Progenitor cell of endocrine pancreas (in vitro differentiated cells): Measurements from ENCODE around the gene STON1. TPM values are rescaled to one million over a fixed set of nuclear protein-coding genes. Genes with fewer than 3 reads are reported as not detected.
A peak's percentile ranks its signal among the peaks of the same experiment; 100 is the strongest.

Experiments
- DNase-seq: peaks from one replicate; pipeline ENCODE4 v3.0.0; 2021; ENCODE audit warnings: low spot score; ENCODE audit not compliant: unreplicated experiment
- H3K27ac Mint-ChIP-seq: 2 replicates; pipeline ENCODE4 v1.8.0; 2021; ENCODE audit warnings: mild to moderate bottlenecking, moderate library complexity, mixed read lengths
- H3K27me3 Mint-ChIP-seq: 2 replicates; pipeline ENCODE4 v1.8.0; 2021; ENCODE audit warnings: mixed read lengths
- H3K36me3 Mint-ChIP-seq: 2 replicates; pipeline ENCODE4 v1.8.0; 2022; ENCODE audit warnings: mixed read lengths; ENCODE audit not compliant: insufficient read depth
- H3K4me1 Mint-ChIP-seq: 2 replicates; pipeline ENCODE4 v1.8.0; 2021; ENCODE audit warnings: low read depth, mixed read lengths
- H3K4me3 Mint-ChIP-seq: 2 replicates; pipeline ENCODE4 v1.8.0; 2021; ENCODE audit warnings: low read depth, mild to moderate bottlenecking, moderate library complexity, mixed read lengths
- H3K9me3 Mint-ChIP-seq: 2 replicates; pipeline ENCODE4 v1.8.0; 2021; ENCODE audit warnings: low read depth, mixed read lengths
- CTCF ChIP-seq: fragments of 200-600 bp; sonication (generic); IDR thresholded peaks from one replicate; pipeline ENCODE4 v1.5.0; 2021; ENCODE audit warnings: antibody characterized with exemption, mild to moderate bottlenecking; ENCODE audit not compliant: unreplicated experiment
- total RNA-seq: library from RNA; stranded (reverse); gene quantifications from 2 replicates; pipeline ENCODE4 v1.2.1, GENCODE V29; 2021

Gene STON1
- total RNA-seq, 1 donor from 2014 or later, result 8.6 TPM

- H3K9me3 Mint-ChIP-seq, result no peaks in the 10 kb centered on the region
- no peaks in the 10 kb centered on the region for H3K27me3 Mint-ChIP-seq
- no peak overlapping the region for H3K4me3 Mint-ChIP-seq
- peak overlapping the region; percentile 74 for H3K27ac Mint-ChIP-seq
- no peak for TF ChIP-seq CTCF
- no peak for DNase-seq
- no peaks in the 10 kb centered on the region for H3K36me3 Mint-ChIP-seq
- peaks cover 1% of the 10 kb centered on the region for H3K4me1 Mint-ChIP-seq
These were observed 30.7 kb downstream of the STON1 start for GRCh38 chr2:48560546-48561209.

- H3K36me3 Mint-ChIP-seq, result no peaks in the 10 kb centered on the region
- no peaks in the 10 kb centered on the region for H3K27me3 Mint-ChIP-seq
- no peak overlapping the region for H3K4me3 Mint-ChIP-seq
- DNase-seq, result no peak
- H3K4me1 Mint-ChIP-seq, result peaks cover 6% of the 10 kb centered on the region
- H3K27ac Mint-ChIP-seq, result no peak overlapping the region
- no peaks in the 10 kb centered on the region for H3K9me3 Mint-ChIP-seq
- no peak for TF ChIP-seq CTCF
These were observed 32.3 kb downstream of the STON1 start for GRCh38 chr2:48562281-48562680.

GRCh38 chr2:48566592-48567310 lies 36.8 kb downstream of the STON1 start:
- no peaks in the 10 kb centered on the region for H3K36me3 Mint-ChIP-seq
- H3K27ac Mint-ChIP-seq, result peak overlapping the region; percentile 60
- TF ChIP-seq CTCF, result peak; percentile 58
- H3K27me3 Mint-ChIP-seq, result no peaks in the 10 kb centered on the region
- peaks cover 6% of the 10 kb centered on the region for H3K4me1 Mint-ChIP-seq
- H3K4me3 Mint-ChIP-seq, result no peak overlapping the region
- no peaks in the 10 kb centered on the region for H3K9me3 Mint-ChIP-seq
- no peak for DNase-seq

- TF ChIP-seq CTCF, result no peak
- H3K4me3 Mint-ChIP-seq, result no peak overlapping the region
- H3K27ac Mint-ChIP-seq, result no peak overlapping the region
- H3K9me3 Mint-ChIP-seq, result no peaks in the 10 kb centered on the region
- H3K4me1 Mint-ChIP-seq, result peaks cover 6% of the 10 kb centered on the region
- no peaks in the 10 kb centered on the region for H3K36me3 Mint-ChIP-seq
- H3K27me3 Mint-ChIP-seq, result no peaks in the 10 kb centered on the region
- no peak for DNase-seq
These were observed 37.7 kb downstream of the STON1 start for GRCh38 chr2:48567671-48568070.

GRCh38 chr2:48568547-48568946 lies 38.6 kb downstream of the STON1 start:
- H3K9me3 Mint-ChIP-seq, result no peaks in the 10 kb centered on the region
- no peaks in the 10 kb centered on the region for H3K36me3 Mint-ChIP-seq
- H3K27me3 Mint-ChIP-seq, result no peaks in the 10 kb centered on the region
- H3K27ac Mint-ChIP-seq, result no peak overlapping the region
- H3K4me3 Mint-ChIP-seq, result no peak overlapping the region
- no peak for TF ChIP-seq CTCF
- H3K4me1 Mint-ChIP-seq, result peaks cover 6% of the 10 kb centered on the region
- no peak for DNase-seq
